Stomach (tissue), 4 donors: ENCODE measurements around the gene FRMPD3.

Experiments used
- EP300 ChIP-seq: sonication (generic); formaldehyde crosslinking; IDR thresholded peaks from one replicate; pipeline ENCODE4 v1.6.1; 2017; ENCODE audit warnings: antibody characterized with exemption
- POLR2A ChIP-seq, 4 donors: fragments of 450-650 bp; IDR thresholded peaks; one replicate each; pipeline ENCODE4 v1.6.1; 2016; ENCODE audit warnings: antibody characterized with exemption in 4 of 4, control low read depth in 2 of 4, mild to moderate bottlenecking in 1 of 4, moderate library complexity in 1 of 4
- TF ChIP-seq, protein P1 (sequence below), 7 experiments: fragments of 450-650 bp in 4 of 7; fragments of 200-600 bp in 3 of 7; sonication (generic) in 3 of 7; IDR thresholded peaks; one replicate each; pipeline ENCODE4 v1.5.1; 2016 to 2019; ENCODE audit warnings: antibody characterized with exemption in 7 of 7, control low read depth in 2 of 7, mild to moderate bottlenecking in 1 of 7

DNA sequence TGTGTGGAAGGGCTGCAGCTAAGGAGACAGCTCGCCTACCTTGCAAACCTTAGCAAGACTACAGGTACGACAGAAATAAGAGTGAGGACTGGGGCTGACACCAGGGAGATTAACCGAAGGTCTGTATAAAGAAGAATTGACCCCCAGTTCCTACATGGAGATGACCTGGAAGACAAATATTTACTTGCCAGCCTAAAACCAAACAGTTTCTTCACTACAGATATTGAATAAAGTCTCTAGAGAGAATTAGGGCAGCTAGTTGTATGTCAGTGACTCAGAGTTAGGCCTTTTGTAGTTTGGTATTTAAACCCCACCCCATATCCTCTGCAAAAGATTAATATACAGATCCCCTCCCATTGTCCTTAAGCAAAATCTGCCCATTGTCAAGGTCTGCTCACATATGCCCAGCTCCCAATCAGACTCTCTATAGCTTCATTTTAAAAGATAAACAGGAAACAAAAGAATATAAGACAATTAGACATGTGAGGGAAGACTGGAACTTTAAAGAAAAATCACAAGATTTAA lies 28.1 kb upstream of the FRMPD3 start:
- TF ChIP-seq, protein P1, sequence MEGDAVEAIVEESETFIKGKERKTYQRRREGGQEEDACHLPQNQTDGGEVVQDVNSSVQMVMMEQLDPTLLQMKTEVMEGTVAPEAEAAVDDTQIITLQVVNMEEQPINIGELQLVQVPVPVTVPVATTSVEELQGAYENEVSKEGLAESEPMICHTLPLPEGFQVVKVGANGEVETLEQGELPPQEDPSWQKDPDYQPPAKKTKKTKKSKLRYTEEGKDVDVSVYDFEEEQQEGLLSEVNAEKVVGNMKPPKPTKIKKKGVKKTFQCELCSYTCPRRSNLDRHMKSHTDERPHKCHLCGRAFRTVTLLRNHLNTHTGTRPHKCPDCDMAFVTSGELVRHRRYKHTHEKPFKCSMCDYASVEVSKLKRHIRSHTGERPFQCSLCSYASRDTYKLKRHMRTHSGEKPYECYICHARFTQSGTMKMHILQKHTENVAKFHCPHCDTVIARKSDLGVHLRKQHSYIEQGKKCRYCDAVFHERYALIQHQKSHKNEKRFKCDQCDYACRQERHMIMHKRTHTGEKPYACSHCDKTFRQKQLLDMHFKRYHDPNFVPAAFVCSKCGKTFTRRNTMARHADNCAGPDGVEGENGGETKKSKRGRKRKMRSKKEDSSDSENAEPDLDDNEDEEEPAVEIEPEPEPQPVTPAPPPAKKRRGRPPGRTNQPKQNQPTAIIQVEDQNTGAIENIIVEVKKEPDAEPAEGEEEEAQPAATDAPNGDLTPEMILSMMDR (IDR thresholded peaks at IDR 0.05) = no peak
- no peak for TF ChIP-seq POLR2A (IDR thresholded peaks at IDR 0.05)
- TF ChIP-seq EP300 = no peak
